Raji (cell line): ENCODE data around the gene A2M.

Experiments used
- POLR2A ChIP-seq: IDR thresholded peaks from 2 replicates; pipeline ENCODE4 v1.6.1; 2011; ENCODE audit warnings: low read depth, low read length, control low read depth; ENCODE audit not compliant: insufficient read depth

The A2M gene

GRCh38 chr12:9072481-9073038 is 43.2 kb downstream of the A2M start:
- TF ChIP-seq POLR2A: no peak

- TF ChIP-seq POLR2A: no peak
Observed at GRCh38 chr12:9071969-9072368, 43.8 kb downstream of the A2M start.

GRCh38 chr12:9071518-9071917 is 44.2 kb downstream of the A2M start:
- TF ChIP-seq POLR2A: no peak

- no peak for TF ChIP-seq POLR2A
Observed at GRCh38 chr12:9070351-9070750, 45.4 kb downstream of the A2M start.

GRCh38 chr12:9068600-9068999 is 47.1 kb downstream of the A2M start:
- TF ChIP-seq POLR2A: no peak

- no peak for TF ChIP-seq POLR2A
Observed at GRCh38 chr12:9068086-9068485, 47.6 kb downstream of the A2M start.

GRCh38 chr12:9066755-9067423 is 48.8 kb downstream of the A2M start:
- no peak for TF ChIP-seq POLR2A

GRCh38 chr12:9066183-9066623 is 49.5 kb downstream of the A2M start:
- TF ChIP-seq POLR2A: no peak

GRCh38 chr12:9065607-9065856 is 50.2 kb downstream of the A2M start:
- no peak for TF ChIP-seq POLR2A

GRCh38 chr12:9064815-9065606 is 50.7 kb downstream of the A2M start:
- no peak for TF ChIP-seq POLR2A

- no peak for TF ChIP-seq POLR2A
Observed at GRCh38 chr12:9064201-9064814, 51.4 kb downstream of the A2M start.

GRCh38 chr12:9052610-9053009 is 63.1 kb downstream of the A2M start:
- TF ChIP-seq POLR2A: no peak

GRCh38 chr12:9051158-9051550 is 64.6 kb downstream of the A2M start:
- TF ChIP-seq POLR2A: no peak

- TF ChIP-seq POLR2A: no peak
Observed at GRCh38 chr12:9050521-9051157, 65.1 kb downstream of the A2M start.

GRCh38 chr12:9049520-9050133 is 66.1 kb downstream of the A2M start:
- TF ChIP-seq POLR2A: no peak
